Neural progenitor cell (in vitro differentiated cells): ENCODE results near the gene TCHP.

Source experiments
- CTCF ChIP-seq: fragments of 200-600 bp; sonication (generic); IDR thresholded peaks from 2 replicates; pipeline ENCODE4 v1.5.1; 2017; ENCODE audit warnings: antibody characterized with exemption, mild to moderate bottlenecking
- EZH2 ChIP-seq: fragments of 200-600 bp; sonication (generic); IDR thresholded peaks from 2 replicates; pipeline ENCODE4 v1.6.1; 2017; ENCODE audit warnings: antibody characterized with exemption, mild to moderate bottlenecking, moderate library complexity
- EZH2phosphoT487 ChIP-seq: fragments of 200-600 bp; sonication (generic); IDR thresholded peaks from 2 replicates; pipeline ENCODE4 v1.6.1; 2017; ENCODE audit warnings: antibody characterized with exemption

GRCh38 chr12:109855377-109855776 is 44.7 kb upstream of the TCHP start:
- TF ChIP-seq CTCF (no peak), EZH2 (no peak), EZH2phosphoT487 (no peak)
